ENCODE data around the gene USP13.
"Not testable (repeated sequence)": the region's sequence is repeated elsewhere in the genome, so short reads cannot be mapped to it uniquely, and the experiment has no call there.

The USP13 gene

DNA sequence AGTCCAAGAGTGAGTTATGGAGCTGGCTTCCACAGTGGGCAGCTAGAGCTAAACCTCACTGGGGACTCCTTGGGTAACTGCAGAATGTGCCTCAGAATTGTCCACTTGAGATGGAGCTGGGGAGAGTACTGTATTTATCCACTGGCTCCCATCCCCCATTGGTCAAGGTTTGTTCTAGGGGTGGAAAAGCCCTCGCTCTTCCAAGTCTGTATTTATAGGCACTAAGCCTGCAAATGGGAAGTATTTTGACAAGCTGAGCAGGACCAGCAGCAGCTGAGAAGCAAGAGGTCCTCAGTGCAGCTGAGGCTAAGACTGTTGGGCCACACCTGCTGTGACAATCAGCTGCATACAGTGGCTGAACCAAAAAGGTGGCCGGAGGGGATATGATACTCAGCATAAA, 5.8 kb downstream of the USP13 start:
- no peak for DNase-seq (ENCODE audit: low spot score)
- FAIRE-seq, result no peak

- no peak for DNase-seq (ENCODE audit: low spot score)
- no peak for FAIRE-seq
These were observed 8.0 kb downstream of the USP13 start for GRCh38 chr3:179660872-179661271.

DNA sequence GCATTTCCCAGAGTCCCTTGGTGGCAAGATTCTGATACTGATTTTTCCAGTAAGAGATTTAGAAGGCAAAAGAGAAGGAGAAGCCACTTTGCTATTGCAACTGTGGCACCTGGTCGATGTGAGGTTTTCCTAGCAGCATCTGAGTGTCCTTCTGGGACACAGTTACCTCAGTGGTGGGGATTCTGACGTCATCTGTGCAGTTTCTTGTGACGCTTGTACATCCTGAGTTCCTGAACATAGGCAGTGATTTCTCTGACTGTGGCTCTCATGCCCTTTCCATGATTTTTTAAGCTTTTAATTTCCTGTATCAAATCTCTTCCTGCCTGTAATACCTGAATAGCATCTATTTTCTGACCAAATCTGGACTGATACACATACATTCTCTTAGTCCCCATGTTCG, 8.9 kb downstream of the USP13 start:
- FAIRE-seq, result no peak
- no peak for DNase-seq (ENCODE audit: low spot score)

DNA sequence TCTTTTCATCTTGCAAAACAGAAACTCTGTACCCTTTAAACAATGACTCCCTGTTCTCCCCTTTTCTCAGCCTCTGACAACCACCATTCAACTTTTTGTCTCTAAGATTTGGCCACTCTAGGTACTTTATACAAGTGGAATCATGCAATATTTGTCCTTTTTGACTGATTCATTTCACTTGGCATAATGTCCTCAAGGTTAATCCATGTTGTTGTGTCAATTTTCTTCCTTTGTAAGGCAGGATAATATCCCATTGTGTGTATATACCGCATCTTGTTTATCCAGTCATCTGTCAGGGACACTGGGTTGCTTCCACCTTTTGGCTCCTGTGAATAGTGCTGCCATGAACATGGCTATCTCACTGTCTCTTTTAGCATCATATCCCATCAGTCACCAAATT, 10.3 kb downstream of the USP13 start:
- FAIRE-seq, result no peak

GRCh38 chr3:179666030-179666429, 13.2 kb downstream of the USP13 start:
- DNase-seq (ENCODE audit: low spot score) (no peak), FAIRE-seq (no peak)

More for the DNA sequence above, 10.3 kb downstream of the USP13 start:
- no peak for DNase-seq (ENCODE audit: low spot score)

DNA sequence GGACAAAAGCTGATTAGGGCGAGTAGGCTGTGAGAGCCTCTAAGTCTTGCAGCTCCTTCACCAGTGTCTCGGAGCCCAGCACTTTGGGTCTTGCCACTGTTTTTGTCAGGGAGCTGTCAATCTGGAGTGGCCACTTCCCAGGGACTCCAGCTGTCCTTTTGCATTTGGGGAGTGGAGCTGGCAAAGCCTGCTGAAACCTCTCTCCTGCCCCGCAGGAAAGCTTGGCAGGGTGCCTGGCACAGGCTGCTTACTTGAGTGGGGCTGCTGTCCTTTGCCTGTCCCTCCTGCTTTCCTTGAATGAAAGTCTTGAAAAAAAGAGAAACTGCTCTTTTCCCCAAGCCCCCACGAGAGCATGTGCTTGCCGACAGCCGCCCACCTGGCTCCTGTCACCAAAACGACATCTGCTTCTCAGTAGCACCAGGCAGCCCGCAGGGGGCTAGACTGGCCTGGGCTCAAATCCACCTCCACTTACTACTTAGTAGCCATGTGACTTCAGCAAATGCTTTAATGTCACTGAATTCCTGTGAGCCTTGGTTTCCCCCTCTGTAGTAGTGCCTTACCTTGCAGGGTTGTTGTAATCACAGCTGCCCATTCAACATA, 13.7 kb downstream of the USP13 start:
- no peak for FAIRE-seq
- no peak for DNase-seq (ENCODE audit: low spot score)

DNA sequence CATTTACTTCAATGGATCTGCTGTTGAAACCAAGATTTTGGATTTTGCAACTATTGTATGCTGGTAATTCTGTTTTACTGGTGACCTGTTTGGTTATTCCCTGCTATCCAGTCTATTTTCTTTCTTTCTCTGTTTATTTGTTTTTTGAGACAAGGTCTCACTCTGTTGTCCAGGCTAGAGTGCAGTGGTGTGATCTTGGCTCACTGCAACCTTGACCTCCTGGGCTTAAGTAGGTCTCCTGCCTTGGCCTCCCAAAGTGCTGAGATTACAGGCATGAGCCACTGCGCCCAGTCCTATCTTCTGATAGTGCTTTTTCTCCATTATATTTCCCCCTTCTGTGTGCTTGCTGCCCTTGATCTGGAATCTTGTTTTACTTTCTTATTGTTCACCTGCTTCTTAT, 15.6 kb downstream of the USP13 start:
- FAIRE-seq, result no peak

GRCh38 chr3:179670311-179670710, 17.5 kb downstream of the USP13 start:
- FAIRE-seq, result no peak
- no peak for DNase-seq (ENCODE audit: low spot score)

More for the DNA sequence above, 15.6 kb downstream of the USP13 start:
- no peak for DNase-seq (ENCODE audit: low spot score)

DNA sequence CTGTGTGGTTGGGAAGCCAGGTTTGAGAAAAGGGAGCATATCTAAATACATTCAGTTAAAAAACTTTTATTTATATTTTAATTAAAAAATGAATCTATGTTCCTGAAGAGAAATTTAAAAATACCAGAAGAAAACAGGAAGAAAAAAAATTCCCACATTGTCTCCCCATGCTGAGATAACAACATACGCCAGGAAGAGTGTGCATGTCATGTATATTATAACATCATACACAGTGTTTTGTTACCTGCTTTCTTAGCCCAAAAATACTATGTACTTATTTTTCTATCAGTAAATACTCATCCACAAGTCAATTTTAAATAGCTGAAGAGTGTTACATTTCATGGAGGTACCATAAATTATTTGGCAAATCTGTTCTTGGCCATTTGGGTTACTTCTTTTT, 18.5 kb downstream of the USP13 start:
- DNase-seq (ENCODE audit: low spot score) (no peak), FAIRE-seq (no peak)

GRCh38 chr3:179671747-179672242, 19.0 kb downstream of the USP13 start:
- no peak for FAIRE-seq
- no peak for DNase-seq (ENCODE audit: low spot score)

DNA sequence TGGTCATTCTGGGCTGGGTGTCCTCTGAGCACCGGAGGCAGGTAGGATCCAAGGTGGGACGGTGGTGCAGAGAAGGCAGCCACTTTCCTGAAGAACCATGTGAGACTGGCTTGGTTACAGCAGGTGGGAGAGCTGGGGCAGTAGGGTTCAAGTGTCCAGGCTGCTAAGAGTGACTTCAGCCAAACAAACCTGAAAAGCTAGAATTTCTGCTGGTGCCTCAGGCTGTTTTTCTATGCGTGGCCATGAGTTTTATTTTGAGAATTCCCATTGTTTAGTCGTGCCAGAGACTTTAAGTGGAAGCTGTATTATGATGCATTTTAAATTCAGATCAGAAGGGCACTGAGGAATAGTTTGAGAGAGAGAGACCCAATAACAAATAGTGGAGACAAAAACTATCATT, 20.1 kb downstream of the USP13 start:
- DNase-seq (ENCODE audit: low spot score) (no peak), FAIRE-seq (no peak)

GRCh38 chr3:179673523-179673922, 20.7 kb downstream of the USP13 start:
- FAIRE-seq (no peak), DNase-seq (ENCODE audit: low spot score) (no peak)

DNA sequence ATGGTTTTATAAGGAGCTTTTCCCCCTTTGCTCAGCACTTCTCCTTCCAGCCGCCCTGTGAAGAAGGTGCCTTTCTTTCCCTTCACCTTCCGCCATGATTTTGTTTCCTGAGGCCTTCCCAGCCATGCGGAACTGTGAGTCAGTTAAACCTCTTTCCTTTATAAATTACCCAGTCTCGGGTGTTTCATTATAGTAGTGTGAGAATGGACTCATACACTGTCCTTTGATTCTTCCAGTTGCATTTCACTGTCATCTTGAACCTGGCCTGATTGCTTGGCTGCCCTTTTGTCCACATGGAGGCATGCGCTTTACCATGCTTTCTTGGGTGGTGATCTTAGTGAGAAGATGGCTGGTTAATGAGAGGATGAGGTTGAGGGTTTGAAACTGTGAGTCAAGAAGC, 23.2 kb downstream of the USP13 start:
- peak; percentile 55 for DNase-seq (ENCODE audit: low spot score)
- peak; percentile 85 for FAIRE-seq

GRCh38 chr3:179677884-179678283, 25.0 kb downstream of the USP13 start:
- no peak for FAIRE-seq

GRCh38 chr3:179681492-179682263, 28.8 kb downstream of the USP13 start:
- FAIRE-seq, result no peak
- DNase-seq (ENCODE audit: low spot score), result no peak

More at GRCh38 chr3:179677884-179678283, 25.0 kb downstream of the USP13 start:
- DNase-seq (ENCODE audit: low spot score), result no peak

GRCh38 chr3:179682426-179683080, 29.7 kb downstream of the USP13 start:
- FAIRE-seq (no peak), DNase-seq (ENCODE audit: low spot score) (no peak)

DNA sequence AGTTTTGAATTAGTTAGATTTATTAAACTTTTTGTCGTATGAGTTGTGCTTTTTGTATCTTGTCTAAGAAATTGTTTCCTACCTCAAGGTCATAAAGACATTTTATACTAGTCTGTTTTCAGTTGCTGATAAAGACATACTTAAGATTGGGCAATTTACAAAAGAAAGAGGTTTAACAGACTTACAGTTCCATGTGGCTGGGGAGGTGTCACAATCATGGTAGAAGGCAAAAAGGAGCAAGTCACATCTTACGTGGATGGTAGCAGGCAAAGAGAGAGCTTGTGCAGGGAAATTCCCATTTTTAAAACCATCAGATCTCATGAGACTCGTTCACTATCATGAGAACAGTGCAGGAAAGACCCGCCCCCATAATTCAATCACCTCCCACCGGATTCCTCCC, 30.4 kb downstream of the USP13 start:
- FAIRE-seq, result not testable (repeated sequence)

GRCh38 chr3:179687967-179688535, 35.2 kb downstream of the USP13 start:
- no peak for FAIRE-seq
- no peak for DNase-seq (ENCODE audit: low spot score)

More for the DNA sequence above, 30.4 kb downstream of the USP13 start:
- not testable (repeated sequence) for DNase-seq (ENCODE audit: low spot score)

DNA sequence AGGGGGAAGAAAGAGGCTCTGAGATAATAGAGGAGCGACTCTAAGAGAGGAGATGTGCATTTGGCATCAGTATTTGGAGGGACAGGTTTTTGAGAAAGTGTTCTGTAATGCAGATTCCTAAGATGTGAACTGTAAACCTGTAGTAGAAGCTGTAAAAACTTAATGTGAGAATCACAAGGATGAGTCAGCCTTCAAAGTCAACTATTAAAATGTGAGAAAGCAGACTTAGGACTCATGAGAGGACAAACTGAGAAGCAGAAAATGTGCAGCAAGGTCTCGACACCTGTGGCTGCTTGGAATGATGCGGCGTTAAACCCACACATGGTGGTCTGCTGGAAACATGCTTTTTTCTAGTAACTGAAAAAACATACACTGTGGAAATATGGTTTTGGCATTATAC, 36.0 kb downstream of the USP13 start:
- FAIRE-seq, result peak; percentile 35
- peak; percentile 26 for DNase-seq (ENCODE audit: low spot score)

DNA sequence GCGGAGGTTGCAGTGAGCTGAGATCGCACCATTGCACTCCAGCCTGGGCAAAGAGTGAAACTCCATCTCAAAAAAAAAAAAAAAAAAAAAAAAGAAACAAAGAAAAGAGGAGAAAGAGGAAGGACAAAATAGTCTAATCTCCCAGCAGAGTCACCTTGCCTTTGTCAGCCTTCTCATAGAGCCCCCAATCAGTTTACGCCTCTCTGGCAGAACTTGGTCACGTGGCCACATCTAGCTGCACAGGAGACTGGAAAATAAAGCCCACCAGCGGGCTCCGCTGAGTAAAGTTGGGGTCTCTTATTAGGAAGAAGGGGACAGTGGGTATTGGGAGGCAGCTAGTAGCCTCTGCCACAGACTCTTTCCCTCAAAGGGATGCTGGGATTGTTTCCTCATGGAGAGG, 41.9 kb downstream of the USP13 start:
- no peak for FAIRE-seq
- DNase-seq (ENCODE audit: low spot score), result no peak

GRCh38 chr3:179695672-179696313, 43.0 kb downstream of the USP13 start:
- DNase-seq (ENCODE audit: low spot score) (no peak), FAIRE-seq (no peak)
